Fibroblast of the conjunctiva (primary cell): Measurements from ENCODE around the gene TGFBRAP1.
A peak's percentile ranks its signal among the peaks of the same experiment; 100 is the strongest.
"Not testable (repeated sequence)": the region's sequence is repeated elsewhere in the genome, so short reads cannot be mapped to it uniquely, and the experiment has no call there.

Source experiments
- DNase-seq: peaks from one replicate; pipeline ENCODE4 v3.0.0-alpha.2; 2010; ENCODE audit warnings: low read depth

Gene TGFBRAP1

GRCh38 chr2:105274046-105274445 lies 55.5 kb downstream of the TGFBRAP1 start:
- DNase-seq = no peak

GRCh38 chr2:105272176-105272575 lies 57.4 kb downstream of the TGFBRAP1 start:
- no peak for DNase-seq

DNA sequence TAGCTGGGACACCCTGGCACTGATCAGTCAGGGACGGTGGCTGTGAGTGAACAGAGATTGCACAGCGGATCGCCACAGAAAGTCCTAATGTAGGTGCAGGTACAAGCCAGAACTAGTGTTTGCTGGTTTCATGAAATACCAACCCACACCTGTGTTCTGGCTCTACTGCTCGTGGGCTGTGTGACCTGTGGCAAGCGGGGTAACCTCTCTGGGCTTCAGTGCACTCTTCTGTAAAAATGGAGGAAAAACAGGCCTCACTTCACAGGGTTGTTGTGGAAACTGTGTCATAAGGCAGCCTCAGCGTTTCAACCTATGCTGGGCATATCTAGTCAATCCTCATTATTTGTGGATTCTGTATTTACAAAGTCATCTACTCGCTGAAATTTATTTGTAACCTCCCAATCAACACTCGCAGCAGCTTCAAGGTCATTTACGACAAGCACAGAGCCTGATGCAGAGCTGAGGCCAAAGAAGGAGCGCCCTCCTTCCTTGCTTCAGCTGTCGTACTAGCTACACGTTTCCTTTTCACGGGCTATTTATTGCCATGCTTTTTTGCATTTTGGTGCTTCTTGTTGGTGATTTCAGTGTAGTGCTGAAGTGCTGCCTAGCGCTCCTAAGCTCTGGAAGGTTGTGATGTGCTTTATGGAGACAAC lies 58.0 kb downstream of the TGFBRAP1 start:
- DNase-seq = no peak

- DNase-seq = no peak
Observed at GRCh38 chr2:105269426-105269825, 60.1 kb downstream of the TGFBRAP1 start.

- no peak for DNase-seq
Observed at GRCh38 chr2:105262651-105263091, 66.9 kb downstream of the TGFBRAP1 start.

GRCh38 chr2:105261061-105261460 lies 68.5 kb downstream of the TGFBRAP1 start:
- peak; percentile 83 for DNase-seq

- DNase-seq = no peak
Observed at GRCh38 chr2:105258835-105259350, 70.6 kb downstream of the TGFBRAP1 start.

GRCh38 chr2:105257981-105258380 lies 71.6 kb downstream of the TGFBRAP1 start:
- DNase-seq = no peak

- no peak for DNase-seq
Observed at GRCh38 chr2:105256431-105257047, 73.0 kb downstream of the TGFBRAP1 start.

- no peak for DNase-seq
Observed at GRCh38 chr2:105255979-105256378, 73.6 kb downstream of the TGFBRAP1 start.

DNA sequence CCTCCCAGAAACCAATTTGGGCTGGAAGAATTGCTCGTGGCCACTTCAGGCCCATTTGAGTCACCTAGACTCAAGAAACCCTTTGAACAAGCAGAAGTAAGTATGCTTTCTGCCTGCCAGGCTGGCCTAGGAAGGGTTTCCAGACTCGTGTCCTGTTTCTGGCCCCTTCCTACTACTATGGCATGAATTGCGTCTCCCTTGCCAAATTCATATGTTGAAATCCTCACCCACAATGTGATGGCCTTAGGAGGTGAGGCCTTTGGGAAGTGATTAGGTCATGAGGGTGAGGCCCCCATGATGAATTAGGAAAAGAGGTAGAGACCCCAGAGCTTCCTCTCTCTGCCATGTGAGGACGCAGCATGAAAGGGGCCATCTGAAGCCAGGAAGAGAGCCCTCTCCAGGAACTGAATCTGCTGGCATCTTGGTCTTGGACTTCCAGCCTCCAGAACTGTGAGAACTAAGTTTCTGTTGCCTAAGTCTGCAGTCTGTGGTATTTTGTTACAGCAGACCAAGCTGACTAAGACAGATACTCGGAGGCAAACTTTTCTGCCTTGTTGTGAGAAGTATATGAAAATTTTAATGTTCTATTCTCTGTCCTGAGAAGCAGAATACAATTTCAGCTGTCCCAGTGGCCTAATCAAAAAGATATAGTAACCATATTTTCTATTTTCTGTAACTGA lies 74.9 kb downstream of the TGFBRAP1 start:
- DNase-seq = no peak

GRCh38 chr2:105252271-105252670 lies 77.3 kb downstream of the TGFBRAP1 start:
- DNase-seq = no peak

DNA sequence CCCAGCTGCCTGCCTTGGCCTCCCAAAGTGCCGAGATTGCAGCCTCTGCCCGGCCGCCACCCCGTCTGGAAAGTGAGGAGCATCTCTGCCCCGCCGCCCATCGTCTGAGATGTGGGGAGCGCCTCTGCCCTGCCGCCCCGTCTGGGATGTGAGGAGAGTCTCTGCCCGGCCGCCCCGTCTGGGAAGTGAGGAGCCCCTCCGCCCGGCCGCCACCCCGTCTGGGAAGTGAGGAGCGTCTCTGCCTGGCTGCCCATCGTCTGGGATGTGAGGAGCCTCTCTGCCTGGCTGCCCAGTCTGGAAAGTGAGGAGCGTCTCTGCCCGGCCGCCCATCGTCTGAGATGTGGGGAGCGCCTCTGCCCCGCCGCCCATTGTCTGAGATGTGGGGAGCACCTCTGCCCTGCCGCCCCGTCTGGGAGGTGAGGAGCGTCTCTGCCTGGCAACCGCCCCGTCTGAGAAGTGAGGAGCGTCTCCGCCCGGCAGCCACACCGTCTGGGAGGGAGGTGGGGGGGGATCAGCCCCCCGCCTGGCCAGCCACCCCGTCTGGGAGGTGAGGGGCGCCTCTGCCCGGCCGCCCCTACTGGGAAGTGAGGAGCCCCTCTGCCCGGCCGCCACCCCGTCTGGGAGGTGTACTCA lies 78.4 kb downstream of the TGFBRAP1 start:
- DNase-seq = not testable (repeated sequence)

- no peak for DNase-seq
Observed at GRCh38 chr2:105249891-105250290, 79.6 kb downstream of the TGFBRAP1 start.

DNA sequence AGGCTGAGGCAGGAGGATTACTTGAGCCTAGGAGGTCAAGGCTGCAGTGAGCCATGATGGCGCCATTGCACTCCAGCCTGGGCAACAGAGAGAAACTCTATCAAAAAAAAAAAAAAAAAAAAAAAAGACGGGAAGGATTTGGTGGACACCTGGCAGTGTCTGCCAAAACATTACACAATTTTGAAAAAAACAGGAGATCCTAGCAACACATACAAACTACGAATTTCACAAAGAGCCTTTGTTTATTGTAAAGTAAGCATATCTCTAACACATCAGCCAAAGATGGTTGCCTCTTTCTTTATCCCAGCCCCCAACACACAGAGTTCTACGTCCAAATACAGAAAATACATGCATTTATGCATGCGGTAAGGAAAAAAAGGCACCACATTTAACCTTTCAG lies 80.4 kb downstream of the TGFBRAP1 start:
- no peak for DNase-seq

DNA sequence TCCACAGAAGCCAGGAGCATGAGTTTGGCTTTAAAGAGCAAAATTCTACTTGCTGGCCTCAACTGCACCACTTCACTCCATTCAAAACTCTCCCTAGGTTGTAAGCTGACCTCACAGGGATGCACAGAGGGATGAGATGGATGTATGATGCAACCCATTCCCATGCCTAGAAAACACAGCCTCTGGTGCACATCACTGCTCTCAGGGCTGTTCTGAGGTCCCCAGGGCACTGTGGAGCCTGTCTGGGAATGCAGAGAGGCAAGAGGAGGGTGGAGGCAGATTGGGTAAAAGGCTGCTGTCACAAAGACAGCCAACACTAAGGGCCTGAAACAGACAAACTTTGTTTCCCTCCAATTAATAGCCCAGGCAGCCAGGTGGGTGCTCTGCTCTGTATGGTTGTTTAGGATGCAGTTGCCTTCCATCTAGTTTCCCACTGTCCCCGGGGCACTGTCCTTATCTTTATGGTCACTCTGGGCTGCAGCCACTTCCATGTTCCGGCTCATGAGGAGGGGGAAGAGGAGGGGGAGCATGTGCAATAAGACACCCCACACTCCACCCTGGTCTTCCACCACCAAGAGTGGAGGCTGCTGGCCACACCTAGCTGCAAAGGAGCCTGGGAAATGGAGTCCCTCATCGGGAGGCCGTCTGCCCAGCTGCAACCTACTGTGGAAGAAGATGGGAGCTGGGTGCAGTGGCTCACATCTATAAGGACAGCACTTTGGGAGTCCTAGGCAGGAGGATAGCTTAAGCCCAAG lies 81.0 kb downstream of the TGFBRAP1 start:
- DNase-seq = no peak

DNA sequence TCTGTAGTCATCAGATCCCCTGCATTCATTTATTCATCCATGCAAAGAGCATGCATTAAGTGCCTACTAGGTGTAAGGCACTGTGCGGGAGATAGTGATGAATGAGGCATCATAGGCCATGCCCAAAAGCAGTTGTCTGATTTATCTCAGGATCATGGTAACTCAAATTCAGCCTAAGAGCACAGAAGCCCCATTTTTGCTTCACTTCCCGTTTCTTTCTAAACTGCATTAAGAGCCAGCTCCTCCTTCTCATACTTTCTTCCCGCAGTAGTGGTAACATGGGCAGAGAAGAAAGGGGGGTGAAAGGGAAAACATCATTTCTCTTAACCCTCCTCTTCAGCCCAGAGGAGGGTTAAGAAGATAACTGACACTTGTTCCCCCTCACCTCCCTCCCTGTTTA lies 85.1 kb downstream of the TGFBRAP1 start:
- no peak for DNase-seq

- DNase-seq = no peak
Observed at GRCh38 chr2:105243961-105244360, 85.6 kb downstream of the TGFBRAP1 start.

DNA sequence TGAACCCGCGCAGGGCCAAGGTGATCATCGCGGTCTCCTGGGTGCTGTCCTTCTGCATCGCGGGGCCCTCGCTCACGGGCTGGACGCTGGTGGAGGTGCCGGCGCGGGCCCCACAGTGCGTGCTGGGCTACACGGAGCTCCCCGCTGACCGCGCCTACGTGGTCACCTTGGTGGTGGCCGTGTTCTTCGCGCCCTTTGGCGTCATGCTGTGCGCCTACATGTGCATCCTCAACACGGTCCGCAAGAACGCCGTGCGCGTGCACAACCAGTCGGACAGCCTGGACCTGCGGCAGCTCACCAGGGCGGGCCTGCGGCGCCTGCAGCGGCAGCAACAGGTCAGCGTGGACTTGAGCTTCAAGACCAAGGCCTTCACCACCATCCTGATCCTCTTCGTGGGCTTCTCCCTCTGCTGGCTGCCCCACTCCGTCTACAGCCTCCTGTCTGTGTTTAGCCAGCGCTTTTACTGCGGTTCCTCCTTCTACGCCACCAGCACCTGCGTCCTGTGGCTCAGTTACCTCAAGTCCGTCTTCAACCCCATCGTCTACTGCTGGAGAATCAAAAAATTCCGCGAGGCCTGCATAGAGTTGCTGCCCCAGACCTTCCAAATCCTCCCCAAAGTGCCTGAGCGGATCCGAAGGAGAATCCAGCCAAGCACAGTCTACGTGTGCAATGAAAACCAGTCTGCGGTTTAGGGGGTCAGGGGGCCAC lies 87.1 kb downstream of the TGFBRAP1 start:
- no peak for DNase-seq

DNA sequence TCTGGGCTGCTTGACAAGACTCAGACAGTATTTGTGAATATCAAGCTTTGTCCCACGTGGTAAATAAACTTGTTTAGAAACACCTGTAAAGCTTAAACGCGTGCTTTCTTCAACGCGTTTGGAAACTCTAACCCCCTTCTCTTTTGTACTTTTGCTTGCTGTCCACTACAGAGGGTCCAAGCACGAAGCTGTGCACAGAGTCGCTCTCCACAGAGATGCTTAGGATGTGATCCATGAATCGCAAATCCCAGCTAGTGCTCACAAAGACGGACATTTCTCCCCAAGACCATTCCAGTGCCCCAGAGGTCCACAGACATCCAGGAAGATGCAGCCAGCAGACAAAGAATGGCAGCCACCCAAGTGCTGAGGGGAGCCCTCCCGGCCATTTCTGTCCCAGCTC lies 88.1 kb downstream of the TGFBRAP1 start, which contains the start of gene GPR45:
Gene GPR45, plus strand, starts transcription at position 301 of the 400 bp plus-strand sequence. CDS start 116 bp downstream, outside the sequence.
- DNase-seq = no peak

- peak; percentile 65 for DNase-seq
Observed at GRCh38 chr2:105239924-105240323, 89.6 kb downstream of the TGFBRAP1 start.
